Caco-2 (cell line): ENCODE measurements around the gene MBNL2. TPM values are rescaled to one million over a fixed set of nuclear protein-coding genes. Genes with fewer than 3 reads are reported as not detected.

ENCODE experiments used
- BruUV-seq: library from RNA; stranded (reverse); fragments of 400-500 nt; replicated peaks from 2 replicates; lab custom pipeline; 2021; lab: Mats Ljungman, UMichigan
- CTCF ChIA-PET: fragments of 300-600 bp; sonication (Branson Sonifier 250); formaldehyde crosslinking; loops from one replicate; lab custom pipeline; 2022; ENCODE audit warnings: antibody characterized with exemption; lab: Charles Lee
- POLR2A ChIA-PET: fragments of 300-600 bp; sonication (Branson Sonifier 250); formaldehyde crosslinking; loops from one replicate; lab custom pipeline; 2022; ENCODE audit warnings: antibody characterized with exemption; lab: Charles Lee
- DNase-seq, 2 experiments: peaks; one replicate each; pipeline versions ENCODE4 v3.0.0 to v3.0.0-alpha.2; 2020 to 2022
- H3K27me3 ChIP-seq: replicated peaks from 2 replicates; pipeline ENCODE4 v1.6.0; 2011; ENCODE audit warnings: low read length; ENCODE audit not compliant: control insufficient read depth, insufficient read depth
- H3K36me3 ChIP-seq: 2 replicates; pipeline ENCODE4 v1.5.1; 2011; ENCODE audit warnings: low read length; ENCODE audit not compliant: control insufficient read depth, insufficient read depth
- H3K4me1 ChIP-seq: fragments of 250-450 bp; sonication (Bioruptor Pico); 2 replicates; pipeline ENCODE4 v1.5.1; 2020; ENCODE audit warnings: mild to moderate bottlenecking
- H3K4me3 ChIP-seq: 2 replicates; pipeline ENCODE4 v1.5.1; 2011; ENCODE audit warnings: low read depth, mild to moderate bottlenecking, control low read depth, low read length
- H3K9me3 ChIP-seq: fragments of 250-450 bp; sonication (Bioruptor Pico); 2 replicates; pipeline ENCODE4 v1.5.1; 2020; ENCODE audit warnings: mild to moderate bottlenecking, moderate library complexity
- H3K27ac Mint-ChIP-seq: one replicate; pipeline ENCODE4 v1.8.0; 2022; ENCODE audit warnings: mixed read lengths; ENCODE audit not compliant: unreplicated experiment
- H3K27me3 Mint-ChIP-seq: one replicate; pipeline ENCODE4 v1.8.0; 2022; ENCODE audit warnings: mixed read lengths; ENCODE audit not compliant: insufficient read depth, unreplicated experiment
- H3K36me3 Mint-ChIP-seq: one replicate; pipeline ENCODE4 v1.8.0; 2022; ENCODE audit warnings: mild to moderate bottlenecking, mixed read lengths; ENCODE audit not compliant: insufficient read depth, unreplicated experiment
- H3K4me1 Mint-ChIP-seq: one replicate; pipeline ENCODE4 v1.8.0; 2022; ENCODE audit warnings: low read depth, mixed read lengths; ENCODE audit not compliant: unreplicated experiment
- H3K4me3 Mint-ChIP-seq: one replicate; pipeline ENCODE4 v1.8.0; 2022; ENCODE audit warnings: mild to moderate bottlenecking, moderate library complexity, mixed read lengths; ENCODE audit not compliant: unreplicated experiment
- H3K9me3 Mint-ChIP-seq: one replicate; pipeline ENCODE4 v1.8.0; 2022; ENCODE audit warnings: mixed read lengths; ENCODE audit not compliant: unreplicated experiment
- intact Hi-C: fragments of 100-400 bp; cut with micrococcal nuclease; formaldehyde crosslinking; loops from one replicate; pipeline ENCODE4 v1.10.0; 2022; ENCODE audit not compliant: unreplicated experiment
- total RNA-seq: library from RNA; stranded (reverse); gene quantifications from 2 replicates; pipeline ENCODE4 v1.2.3, GENCODE V29; 2022
- TF ChIP-seq, protein P1 (sequence below), 2 experiments: fragments of 200-600 bp in 1 of 2; IDR thresholded peaks; 1 replicate in 1 of 2; 2 replicates in 1 of 2; pipeline versions ENCODE4 v1.5.1 to v1.8.0; 2011 to 2022; ENCODE audit warnings: antibody characterized with exemption in 1 of 2, control low read depth in 1 of 2, inconsistent platforms in 1 of 2, low read depth in 1 of 2, low read length in 1 of 2, mild to moderate bottlenecking in 1 of 2, moderate library complexity in 1 of 2; ENCODE audit not compliant: insufficient read depth in 1 of 2, severe bottlenecking in 1 of 2, unreplicated experiment in 1 of 2

Gene MBNL2
- total RNA-seq, 1 experiment from 2014 or later: 41.6 TPM

DNA sequence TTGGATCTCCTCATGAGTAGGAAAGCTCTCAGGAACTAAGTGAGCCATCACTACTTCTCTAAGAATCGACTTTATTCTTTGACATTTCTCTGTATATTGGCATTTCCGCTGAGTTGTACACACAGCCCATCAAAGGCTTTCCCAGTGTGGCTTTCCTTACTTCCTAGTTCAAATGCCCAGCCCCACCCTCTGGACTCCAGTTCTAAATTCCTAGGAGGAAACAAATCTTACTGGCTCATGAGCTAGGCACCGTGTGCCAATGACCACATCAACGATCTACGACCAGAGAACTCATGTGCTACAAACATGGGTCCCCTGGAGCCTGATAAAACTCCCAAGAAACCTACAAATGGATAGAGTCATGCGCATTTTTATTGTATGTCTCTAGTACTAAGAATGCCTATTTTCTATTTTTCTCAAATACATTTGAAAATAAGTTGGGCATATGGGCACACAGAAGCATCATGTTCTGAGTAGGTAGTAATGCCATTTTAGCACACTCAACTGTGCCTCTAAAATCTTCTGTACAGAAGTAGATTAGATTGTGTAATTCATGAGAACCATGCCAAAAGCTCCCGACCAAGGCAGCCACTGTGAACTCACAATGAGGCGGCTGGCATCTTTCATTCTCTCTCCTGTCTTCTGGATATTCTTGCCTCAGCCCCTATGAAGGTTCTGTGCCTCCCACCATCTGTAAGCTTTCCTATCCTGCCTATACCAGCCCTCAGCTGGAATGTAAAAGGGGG is 201.3 kb downstream of the MBNL2 start:
- Mint-ChIP-seq H3K4me1 (peaks cover under 1% of the 10 kb centered on the region), H3K4me3 (no peak overlapping the region), H3K36me3 (peaks cover under 1% of the 10 kb centered on the region), H3K27me3 (peaks cover 4% of the 10 kb centered on the region), H3K27ac (no peak overlapping the region), H3K9me3 (no peaks in the 10 kb centered on the region)
- Histone ChIP-seq H3K4me3 (no peak overlapping the region), H3K4me1 (peaks cover 6% of the 10 kb centered on the region; the same call in 1 of the 2 replicates), H3K9me3 (no peaks in the 10 kb centered on the region), H3K36me3 (no peaks in the 10 kb centered on the region), H3K27me3 (no peaks in the 10 kb centered on the region; the same call in 1 of the 2 replicates)
- ChIA-PET CTCF (interaction anchor here (0.9 kb wide), 1 partner anchor 10 kb away, joined by 4 read pairs; no protein-coding TSS in a partner anchor), POLR2A (no interaction called here)
- DNase-seq: no peak
- intact Hi-C loops: loop anchor here (1.0 kb wide), 1 partner anchor 9 kb away; no protein-coding TSS in a partner anchor
- TF ChIP-seq, protein P1, sequence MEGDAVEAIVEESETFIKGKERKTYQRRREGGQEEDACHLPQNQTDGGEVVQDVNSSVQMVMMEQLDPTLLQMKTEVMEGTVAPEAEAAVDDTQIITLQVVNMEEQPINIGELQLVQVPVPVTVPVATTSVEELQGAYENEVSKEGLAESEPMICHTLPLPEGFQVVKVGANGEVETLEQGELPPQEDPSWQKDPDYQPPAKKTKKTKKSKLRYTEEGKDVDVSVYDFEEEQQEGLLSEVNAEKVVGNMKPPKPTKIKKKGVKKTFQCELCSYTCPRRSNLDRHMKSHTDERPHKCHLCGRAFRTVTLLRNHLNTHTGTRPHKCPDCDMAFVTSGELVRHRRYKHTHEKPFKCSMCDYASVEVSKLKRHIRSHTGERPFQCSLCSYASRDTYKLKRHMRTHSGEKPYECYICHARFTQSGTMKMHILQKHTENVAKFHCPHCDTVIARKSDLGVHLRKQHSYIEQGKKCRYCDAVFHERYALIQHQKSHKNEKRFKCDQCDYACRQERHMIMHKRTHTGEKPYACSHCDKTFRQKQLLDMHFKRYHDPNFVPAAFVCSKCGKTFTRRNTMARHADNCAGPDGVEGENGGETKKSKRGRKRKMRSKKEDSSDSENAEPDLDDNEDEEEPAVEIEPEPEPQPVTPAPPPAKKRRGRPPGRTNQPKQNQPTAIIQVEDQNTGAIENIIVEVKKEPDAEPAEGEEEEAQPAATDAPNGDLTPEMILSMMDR (IDR thresholded peaks at IDR 0.05; ENCODE audit: insufficient read depth in 1 of 2, low read depth in 1 of 2, low read length in 1 of 2, severe bottlenecking in 1 of 2, unreplicated experiment in 1 of 2): no peak
- BruUV-seq: no TSS peak

DNA sequence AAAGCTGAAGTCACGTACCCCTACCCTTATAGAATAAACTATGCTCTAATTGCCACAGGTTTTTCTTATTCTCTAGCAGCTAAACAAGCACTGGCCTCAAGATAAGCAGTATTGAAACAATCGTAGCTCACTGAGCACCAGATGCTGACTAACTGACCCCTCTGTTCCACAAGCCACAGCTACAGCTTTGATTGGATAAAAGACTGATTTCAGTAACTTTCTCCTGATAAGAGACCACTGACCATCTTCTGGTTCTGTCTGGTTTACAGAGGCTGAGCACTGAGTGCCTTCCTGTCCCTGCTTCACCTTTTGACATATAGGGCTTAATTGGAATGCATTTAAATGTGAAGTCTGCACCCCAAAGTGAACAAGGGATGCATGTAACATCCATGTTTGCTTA is 203.5 kb downstream of the MBNL2 start:
- Mint-ChIP-seq H3K27ac (no peak overlapping the region), H3K36me3 (no peaks in the 10 kb centered on the region), H3K4me3 (no peak overlapping the region), H3K4me1 (no peaks in the 10 kb centered on the region), H3K27me3 (peaks cover 6% of the 10 kb centered on the region), H3K9me3 (no peaks in the 10 kb centered on the region)
- H3K9me3 ChIP-seq: no peaks in the 10 kb centered on the region
- H3K36me3 ChIP-seq: no peaks in the 10 kb centered on the region
- no peak overlapping the region for H3K4me3 ChIP-seq
- H3K27me3 ChIP-seq: no peaks in the 10 kb centered on the region; the same call in 1 of the 2 replicates
- TF ChIP-seq, protein P1 (IDR thresholded peaks at IDR 0.05; ENCODE audit: insufficient read depth in 1 of 2, low read depth in 1 of 2, low read length in 1 of 2, severe bottlenecking in 1 of 2, unreplicated experiment in 1 of 2): no peak
- DNase-seq: no peak
- intact Hi-C loops: no loop called here
- peaks cover 6% of the 10 kb centered on the region; the same call in 1 of the 2 replicates for H3K4me1 ChIP-seq
- POLR2A ChIA-PET: no interaction called here
- no TSS peak for BruUV-seq
- CTCF ChIA-PET: no interaction called here

DNA sequence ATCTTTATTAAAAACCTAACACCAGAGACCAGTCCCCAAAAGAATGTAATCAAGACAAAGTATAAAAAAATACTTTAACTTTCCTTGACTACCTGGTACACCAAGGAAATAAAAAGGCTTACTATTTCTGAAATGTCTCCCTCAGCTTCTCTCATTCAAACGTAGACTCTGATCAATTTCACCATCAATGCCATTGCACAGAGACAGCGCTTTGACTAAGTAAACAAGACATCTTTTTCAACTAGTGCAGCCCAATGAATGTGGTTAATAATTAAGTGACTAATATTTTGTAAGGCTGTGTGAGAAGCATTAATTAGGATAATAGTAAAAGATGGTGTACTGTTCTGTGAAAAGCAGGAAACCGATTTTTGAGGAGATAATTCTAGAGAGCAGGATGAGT is 204.6 kb downstream of the MBNL2 start:
- no peak for DNase-seq
- Histone ChIP-seq H3K9me3 (no peaks in the 10 kb centered on the region), H3K36me3 (no peaks in the 10 kb centered on the region), H3K4me1 (peaks cover 8% of the 10 kb centered on the region; the same call in 1 of the 2 replicates), H3K4me3 (no peak overlapping the region), H3K27me3 (no peaks in the 10 kb centered on the region; the same call in 1 of the 2 replicates)
- H3K36me3 Mint-ChIP-seq: no peaks in the 10 kb centered on the region
- H3K9me3 Mint-ChIP-seq: no peaks in the 10 kb centered on the region
- peaks cover 6% of the 10 kb centered on the region for H3K27me3 Mint-ChIP-seq
- no peak overlapping the region for H3K4me3 Mint-ChIP-seq
- TF ChIP-seq, protein P1 (IDR thresholded peaks at IDR 0.05; ENCODE audit: insufficient read depth in 1 of 2, low read depth in 1 of 2, low read length in 1 of 2, severe bottlenecking in 1 of 2, unreplicated experiment in 1 of 2): no peak
- intact Hi-C loops: no loop called here
- H3K27ac Mint-ChIP-seq: no peak overlapping the region
- no TSS peak for BruUV-seq
- POLR2A ChIA-PET: no interaction called here
- H3K4me1 Mint-ChIP-seq: no peaks in the 10 kb centered on the region
- CTCF ChIA-PET: no interaction called here
